Measurements from ENCODE around the gene VAT1. TPM values are rescaled to one million over a fixed set of nuclear protein-coding genes. Genes with fewer than 3 reads are reported as not detected.
A peak's percentile ranks its signal among the peaks of the same experiment; 100 is the strongest.

Gene VAT1
- total and polyA plus RNA-seq, 2 of the 13 experiments (the other 11 are each of a cell fraction or from before 2014, with no cell fraction given) = 143 to 205 TPM

GRCh38 chr17:42999003-42999525 lies 23.1 kb downstream of the VAT1 start:
- DNase-seq (ENCODE audit: low spot score) (no peak), ATAC-seq (no peak)

More at GRCh38 chr17:42999003-42999525, 23.1 kb downstream of the VAT1 start:
- peaks cover 27% of the 10 kb centered on the region for H4K20me1 ChIP-seq (ENCODE audit: insufficient read depth, low read length)
- H3K9me3 ChIP-seq (ENCODE audit: low read length) = no peaks in the 10 kb centered on the region
- peak overlapping the region; percentile 99 for H3K4me2 ChIP-seq (ENCODE audit: low read depth, low read length)
- no peak overlapping the region for H2AFZ ChIP-seq (ENCODE audit: low read length)
- H3K9ac ChIP-seq (ENCODE audit: insufficient read depth, low read depth, low read length) = peak overlapping the region; percentile 99
- H3K36me3 ChIP-seq (replicated peaks in 1 of 2; ENCODE audit: control insufficient read depth in 1 of 2, insufficient read depth in 2 of 2, low read length in 2 of 2) = peaks cover 14 to 33% of the 10 kb centered on the region in 2 experiments
- peak overlapping the region; percentile 81 to 95 (median 92) for H3K4me3 ChIP-seq (replicated peaks in 1 of 3; ENCODE audit: insufficient read depth in 1 of 3, low read depth in 2 of 3, low read length in 3 of 3)
- BruUV-seq (replicated peaks) = no TSS peak
- peaks cover 56% of the 10 kb centered on the region for H3K4me1 ChIP-seq (ENCODE audit: insufficient read depth, low read length)
- intact Hi-C loops (cut with micrococcal nuclease; ENCODE audit: unreplicated experiment) (loop anchor here (2.0 to 5.0 kb wide), 3 partner anchors 18 to 167 kb away; partner anchors contain the start of genes PSME3, PTGES3L and RUNDC1), in situ Hi-C loops (cut with HindIII; ENCODE audit: extremely low pct_ligation_motif_present, low pct_unique_long_range_greater_than_20kb) (no loop called here)
- peak overlapping the region; percentile 94 for H3K27ac ChIP-seq (ENCODE audit: extremely low read length, insufficient read depth, low read length)
- 4% methylated on average over 10 of the region's 10 CpGs for WGBS (ENCODE audit: low lambda C conversion rate)
- ChIA-PET POLR2A (interaction anchor here (1.1 to 3.2 kb wide), 33 partner anchors 11 to 459 kb away, joined by 3 to 162 read pairs (median 14); partner anchors contain the start of genes BECN1, BRCA1, CNTD1 and COA3), CTCF (ENCODE audit: low intra/inter-chr PET ratio, low total read pairs) (no interaction called here)
- no peaks in the 10 kb centered on the region; a peak in 1 of 5 replicates for H3K27me3 ChIP-seq (ENCODE audit: control insufficient read depth in 1 of 2, insufficient read depth in 2 of 2, low read length in 2 of 2)
- 0 out of 2 replicates have a peak, but pooled peaks have one; percentile 60 for TF ChIP-seq ZNF615 (CRISPR knock-in tag; IDR thresholded peaks at IDR 0.05; ENCODE audit: borderline replicate concordance)
- 0 out of 2 replicates have a peak, but pooled peaks have one; percentile 51 for TF ChIP-seq ZSCAN30 (CRISPR knock-in tag; IDR thresholded peaks at IDR 0.05)
- 0 out of 2 replicates have a peak, but pooled peaks have one; percentile 0 for TF ChIP-seq ZNF44 (CRISPR knock-in tag; IDR thresholded peaks at IDR 0.05)
- TF ChIP-seq CREBL2 (CRISPR knock-in tag; IDR thresholded peaks at IDR 0.05; ENCODE audit: borderline replicate concordance) = no peak
- TF ChIP-seq ZSCAN20 (CRISPR knock-in tag; IDR thresholded peaks at IDR 0.05; ENCODE audit: borderline replicate concordance) = 0 out of 2 replicates have a peak, but pooled peaks have one; percentile 1
- TF ChIP-seq IKZF4 (CRISPR knock-in tag; IDR thresholded peaks at IDR 0.05; ENCODE audit: borderline replicate concordance, low read depth, not compliant biosample characterization) = no peak
- TF ChIP-seq ZNF766 (CRISPR knock-in tag; IDR thresholded peaks at IDR 0.05; ENCODE audit: borderline replicate concordance) = 0 out of 2 replicates have a peak, but pooled peaks have one; percentile 15
- no peak for TF ChIP-seq NR3C1 (CRISPR knock-in tag; IDR thresholded peaks at IDR 0.05)
- TF ChIP-seq AKAP8 (CRISPR knock-in tag; IDR thresholded peaks at IDR 0.05) = peak; percentile 43; the same call in 1 of the 2 replicates
- peak; percentile 58; the same call in 1 of the 2 replicates for TF ChIP-seq GLMP (CRISPR knock-in tag; IDR thresholded peaks at IDR 0.05; ENCODE audit: borderline replicate concordance)
- TF ChIP-seq POLR2AphosphoS2 (IDR thresholded peaks at IDR 0.05; ENCODE audit: low read depth, low read length) = 0 out of 2 replicates have a peak, but pooled peaks have one; percentile 43
- 0 out of 2 replicates have a peak, but pooled peaks have one; percentile 68 for TF ChIP-seq DNMT3B (CRISPR knock-in tag; conservative IDR thresholded peaks at IDR 0.05)
- FAIRE-seq = no peak
- peaks cover 21% of the 10 kb centered on the region for H3K79me2 ChIP-seq (ENCODE audit: insufficient read depth, low read length)
